Measurements from ENCODE around the gene APOBR.
"Not testable (repeated sequence)": the region's sequence is repeated elsewhere in the genome, so short reads cannot be mapped to it uniquely, and the experiment has no call there.

DNA sequence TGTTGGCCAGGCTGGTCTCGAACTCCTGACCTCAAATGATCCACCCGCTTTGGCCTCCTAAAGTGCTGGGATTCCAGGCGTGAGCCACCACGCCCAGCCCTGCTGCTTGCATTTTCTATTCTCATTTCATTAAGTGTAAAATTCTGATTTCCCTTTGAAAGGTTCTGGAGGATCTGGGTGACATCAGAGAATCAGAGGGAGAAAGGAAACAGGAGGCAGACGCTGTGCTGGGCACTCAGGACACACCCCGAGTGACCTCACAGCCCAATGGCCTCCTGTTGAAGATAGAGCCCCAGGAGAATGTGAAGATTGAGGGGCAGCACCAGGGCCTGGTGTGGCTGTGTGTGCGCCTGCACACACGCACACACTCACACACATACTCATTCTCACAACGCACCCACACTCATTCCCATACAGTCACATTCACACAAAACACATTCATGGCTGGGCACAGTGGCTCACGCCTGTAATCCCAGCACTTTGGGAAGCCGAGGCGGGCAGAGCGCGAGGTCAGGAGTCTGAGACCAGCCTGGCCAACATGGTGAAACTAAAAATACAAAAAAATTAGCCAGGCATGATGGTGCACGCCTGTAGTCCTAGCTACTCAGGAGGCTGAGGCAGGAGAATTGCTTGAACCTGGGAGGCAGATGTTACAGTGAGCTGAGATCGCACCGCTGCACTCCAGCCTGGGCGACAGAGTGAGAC lies 6.2 kb downstream of the APOBR start:
- TF ChIP-seq, protein P1, sequence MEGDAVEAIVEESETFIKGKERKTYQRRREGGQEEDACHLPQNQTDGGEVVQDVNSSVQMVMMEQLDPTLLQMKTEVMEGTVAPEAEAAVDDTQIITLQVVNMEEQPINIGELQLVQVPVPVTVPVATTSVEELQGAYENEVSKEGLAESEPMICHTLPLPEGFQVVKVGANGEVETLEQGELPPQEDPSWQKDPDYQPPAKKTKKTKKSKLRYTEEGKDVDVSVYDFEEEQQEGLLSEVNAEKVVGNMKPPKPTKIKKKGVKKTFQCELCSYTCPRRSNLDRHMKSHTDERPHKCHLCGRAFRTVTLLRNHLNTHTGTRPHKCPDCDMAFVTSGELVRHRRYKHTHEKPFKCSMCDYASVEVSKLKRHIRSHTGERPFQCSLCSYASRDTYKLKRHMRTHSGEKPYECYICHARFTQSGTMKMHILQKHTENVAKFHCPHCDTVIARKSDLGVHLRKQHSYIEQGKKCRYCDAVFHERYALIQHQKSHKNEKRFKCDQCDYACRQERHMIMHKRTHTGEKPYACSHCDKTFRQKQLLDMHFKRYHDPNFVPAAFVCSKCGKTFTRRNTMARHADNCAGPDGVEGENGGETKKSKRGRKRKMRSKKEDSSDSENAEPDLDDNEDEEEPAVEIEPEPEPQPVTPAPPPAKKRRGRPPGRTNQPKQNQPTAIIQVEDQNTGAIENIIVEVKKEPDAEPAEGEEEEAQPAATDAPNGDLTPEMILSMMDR (IDR thresholded peaks at IDR 0.05; ENCODE audit: low read length), result not testable (repeated sequence)
- TF ChIP-seq EZH2 (optimal IDR thresholded peaks at IDR 0.05; ENCODE audit: low read depth, low read length); EZH2phosphoT487 (IDR thresholded peaks at IDR 0.05; ENCODE audit: low read length): not testable (repeated sequence)
